Measurements from ENCODE around the gene EEF2. TPM values are rescaled to one million over a fixed set of nuclear protein-coding genes. Genes with fewer than 3 reads are reported as not detected.

Gene EEF2
- total RNA-seq, 1 donor from 2014 or later: 3,492 TPM

DNA sequence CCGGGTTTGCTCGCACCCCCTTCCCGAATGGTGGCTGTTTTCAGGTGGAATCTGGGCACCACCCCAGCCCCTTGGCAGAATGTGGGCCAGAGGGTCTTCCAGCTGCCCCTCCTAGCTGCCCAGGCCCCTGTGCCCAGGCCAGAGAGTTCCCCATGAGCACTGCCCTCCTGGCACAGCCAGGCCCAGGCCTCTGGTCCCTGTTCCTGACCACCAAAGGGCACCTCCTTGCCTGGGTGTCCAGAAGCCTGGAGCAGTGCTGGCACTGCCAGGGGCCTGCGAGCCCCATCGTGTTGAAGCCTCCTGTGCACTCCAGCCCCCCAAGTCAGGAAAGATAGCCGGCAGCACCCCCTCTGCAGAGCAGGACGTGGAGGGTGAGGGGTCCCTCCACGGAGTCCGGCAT, 45.7 kb upstream of the EEF2 start:
- Histone ChIP-seq H3K36me3 (ENCODE audit: control insufficient read depth, insufficient read depth, low read length) (peaks cover 3% of the 10 kb centered on the region), H3K27me3 (ENCODE audit: control insufficient read depth, insufficient read depth, low read length) (no peaks in the 10 kb centered on the region), H3K4me3 (ENCODE audit: low read depth, low read length) (no peak overlapping the region)
- no peak for DNase-seq (ENCODE audit: low read depth)
- no peak for TF ChIP-seq CTCF (IDR thresholded peaks at IDR 0.05; ENCODE audit: insufficient read depth, low read length, poor library complexity, severe bottlenecking)

- H3K36me3 ChIP-seq (ENCODE audit: control insufficient read depth, insufficient read depth, low read length): peaks cover 3% of the 10 kb centered on the region
- no peak overlapping the region for H3K4me3 ChIP-seq (ENCODE audit: low read depth, low read length)
- TF ChIP-seq CTCF (IDR thresholded peaks at IDR 0.05; ENCODE audit: insufficient read depth, low read length, poor library complexity, severe bottlenecking): no peak
- no peaks in the 10 kb centered on the region for H3K27me3 ChIP-seq (ENCODE audit: control insufficient read depth, insufficient read depth, low read length)
- DNase-seq (ENCODE audit: low read depth): no peak
Observed at GRCh38 chr19:4030552-4030951, 45.3 kb upstream of the EEF2 start.

- TF ChIP-seq CTCF (IDR thresholded peaks at IDR 0.05; ENCODE audit: insufficient read depth, low read length, poor library complexity, severe bottlenecking): no peak
- Histone ChIP-seq H3K36me3 (ENCODE audit: control insufficient read depth, insufficient read depth, low read length) (peaks cover 2% of the 10 kb centered on the region), H3K4me3 (ENCODE audit: low read depth, low read length) (no peak overlapping the region), H3K27me3 (ENCODE audit: control insufficient read depth, insufficient read depth, low read length) (no peaks in the 10 kb centered on the region)
- no peak for DNase-seq (ENCODE audit: low read depth)
Observed at GRCh38 chr19:4029247-4029614, 44.0 kb upstream of the EEF2 start.

DNA sequence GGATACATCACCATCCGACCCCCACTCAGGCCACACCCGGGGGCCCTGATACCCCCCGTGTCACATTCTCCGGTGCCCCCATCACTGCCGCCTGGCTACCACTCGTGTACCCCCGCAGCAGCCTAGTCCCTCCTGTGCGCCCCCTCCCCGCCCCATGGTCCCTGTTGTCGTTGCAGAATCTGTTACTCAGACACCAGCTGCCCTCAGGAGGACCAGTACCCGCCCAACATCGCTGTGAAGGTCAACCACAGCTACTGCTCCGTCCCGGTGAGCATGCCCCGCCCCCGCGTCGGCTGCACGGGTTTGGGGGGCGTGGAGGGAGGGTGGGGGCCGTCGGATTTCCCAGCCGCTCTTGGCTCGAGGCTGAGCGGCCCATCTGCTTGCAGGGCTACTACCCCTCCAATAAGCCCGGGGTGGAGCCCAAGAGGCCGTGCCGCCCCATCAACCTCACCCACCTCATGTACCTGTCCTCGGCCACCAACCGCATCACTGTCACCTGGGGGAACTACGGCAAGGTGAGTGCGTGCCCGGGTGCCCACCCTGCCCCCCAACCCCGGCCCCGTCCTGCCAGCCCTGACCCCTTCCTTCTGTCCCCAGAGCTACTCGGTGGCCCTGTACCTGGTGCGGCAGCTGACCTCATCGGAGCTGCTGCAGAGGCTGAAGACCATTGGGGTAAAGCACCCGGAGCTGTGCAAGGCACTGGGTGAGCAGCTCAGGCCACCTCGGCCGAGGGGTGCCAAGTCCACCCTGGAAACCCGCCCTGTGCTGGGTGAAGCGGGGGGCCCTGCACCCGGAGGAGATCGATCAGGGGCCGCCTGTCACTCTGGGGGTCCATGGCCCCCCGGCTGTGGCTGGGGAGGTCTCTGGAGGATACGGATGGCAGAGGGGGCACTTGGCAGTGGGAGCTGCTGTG, 43.3 kb upstream of the EEF2 start:
- H3K36me3 ChIP-seq (ENCODE audit: control insufficient read depth, insufficient read depth, low read length): peaks cover 2% of the 10 kb centered on the region
- TF ChIP-seq CTCF (IDR thresholded peaks at IDR 0.05; ENCODE audit: insufficient read depth, low read length, poor library complexity, severe bottlenecking): no peak
- DNase-seq (ENCODE audit: low read depth): no peak
- H3K4me3 ChIP-seq (ENCODE audit: low read depth, low read length): no peak overlapping the region
- H3K27me3 ChIP-seq (ENCODE audit: control insufficient read depth, insufficient read depth, low read length): no peaks in the 10 kb centered on the region

DNA sequence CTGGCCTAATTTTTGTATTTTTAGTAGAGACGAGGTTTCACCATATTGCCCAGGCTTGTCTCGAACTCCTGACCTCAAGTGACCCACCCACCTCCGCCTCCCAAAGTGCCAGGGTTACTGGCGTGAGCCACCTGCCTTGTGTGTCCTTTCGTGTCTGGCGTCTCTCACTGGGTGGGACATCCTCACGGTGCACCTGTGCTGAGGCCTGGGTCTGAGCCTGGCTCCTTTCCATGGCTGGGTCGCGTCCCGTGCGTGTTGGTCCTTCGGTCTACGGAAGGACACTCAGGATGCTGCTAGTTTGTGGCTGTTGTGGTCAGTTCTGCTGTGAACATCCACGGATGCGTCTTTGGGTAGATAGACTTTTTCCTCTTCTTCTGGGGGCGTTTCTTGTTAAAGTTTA, 41.9 kb upstream of the EEF2 start:
- no peak for TF ChIP-seq CTCF (IDR thresholded peaks at IDR 0.05; ENCODE audit: insufficient read depth, low read length, poor library complexity, severe bottlenecking)
- DNase-seq (ENCODE audit: low read depth): no peak
- Histone ChIP-seq H3K36me3 (ENCODE audit: control insufficient read depth, insufficient read depth, low read length) (peaks cover 2% of the 10 kb centered on the region), H3K27me3 (ENCODE audit: control insufficient read depth, insufficient read depth, low read length) (no peaks in the 10 kb centered on the region), H3K4me3 (ENCODE audit: low read depth, low read length) (no peak overlapping the region)

DNA sequence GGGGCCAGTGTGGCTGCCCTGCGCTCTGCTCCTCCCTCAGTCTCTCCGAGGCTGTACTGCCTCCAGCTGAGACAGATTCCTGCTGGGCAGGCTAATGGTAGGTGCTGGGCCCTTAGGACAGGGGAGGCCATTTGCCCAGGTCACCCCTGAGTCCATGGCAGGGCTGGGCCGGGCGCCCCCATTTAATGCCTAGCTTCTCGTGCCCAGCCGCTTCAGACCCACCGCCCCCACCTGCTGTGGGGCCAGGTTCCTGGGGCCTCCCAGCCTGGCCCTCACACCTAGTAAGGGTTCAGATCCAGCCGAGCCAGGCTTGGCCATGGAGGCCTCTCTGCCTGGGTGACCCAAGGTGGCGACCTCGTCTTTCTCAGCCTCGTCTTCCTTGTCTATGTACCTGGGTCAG, 40.1 kb upstream of the EEF2 start:
- Histone ChIP-seq H3K36me3 (ENCODE audit: control insufficient read depth, insufficient read depth, low read length) (peaks cover 2% of the 10 kb centered on the region), H3K4me3 (ENCODE audit: low read depth, low read length) (no peak overlapping the region), H3K27me3 (ENCODE audit: control insufficient read depth, insufficient read depth, low read length) (no peaks in the 10 kb centered on the region)
- DNase-seq (ENCODE audit: low read depth): no peak
- TF ChIP-seq CTCF (IDR thresholded peaks at IDR 0.05; ENCODE audit: insufficient read depth, low read length, poor library complexity, severe bottlenecking): no peak
